ENCODE measurements around the gene FGFRL1. TPM values are rescaled to one million over a fixed set of nuclear protein-coding genes. Genes with fewer than 3 reads are reported as not detected.

The FGFRL1 gene
- total RNA-seq, 1 experiment from 2014 or later, result 26.1 TPM

DNA sequence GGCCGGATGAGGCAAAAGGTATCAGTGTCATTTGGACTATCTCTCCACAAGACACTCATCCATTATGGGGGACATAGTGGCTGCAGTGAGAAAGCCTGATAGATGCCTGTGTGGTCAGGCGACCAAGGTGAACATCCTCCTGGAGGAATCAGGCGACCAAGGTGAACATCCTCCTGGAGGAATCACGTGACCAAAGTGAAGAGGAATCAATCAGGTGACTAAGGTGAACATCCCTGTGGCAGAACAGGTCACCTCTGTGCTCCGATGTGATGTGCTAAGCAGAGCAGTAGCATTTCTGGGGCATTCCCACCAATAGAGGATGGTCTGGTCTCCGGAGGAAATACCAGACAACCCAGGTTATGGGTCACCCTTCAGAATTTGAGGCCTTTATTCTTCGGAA, 58.0 kb downstream of the FGFRL1 start:
- Histone ChIP-seq H2BK120ac (ENCODE audit: low read depth, low read length, poor library complexity, severe bottlenecking) (no peak overlapping the region), H3K14ac (ENCODE audit: insufficient read depth, low read length) (no peak overlapping the region), H3K4ac (ENCODE audit: low read depth, low read length) (no peak overlapping the region), H4K5ac (ENCODE audit: insufficient read length, low read depth, low read length) (no peak overlapping the region), H3K4me2 (ENCODE audit: insufficient read depth, insufficient read length, low read length) (no peak overlapping the region), H3K79me1 (ENCODE audit: insufficient read depth, low read depth, low read length, poor library complexity, severe bottlenecking) (no peaks in the 10 kb centered on the region), H3K9ac (ENCODE audit: extremely low read depth, insufficient read length, low read length) (no peak overlapping the region), H2BK5ac (ENCODE audit: insufficient read length, low read length) (no peak overlapping the region), H4K20me1 (ENCODE audit: control insufficient read depth, insufficient read depth, insufficient read length) (peaks cover 3% of the 10 kb centered on the region), H3K23ac (ENCODE audit: insufficient read length, low read depth, low read length) (no peak overlapping the region), H4K91ac (ENCODE audit: insufficient read length, low read depth, low read length) (no peak overlapping the region), H3K18ac (ENCODE audit: insufficient read length, low read depth, low read length) (no peak overlapping the region), H2AFZ (ENCODE audit: low read length) (no peak overlapping the region), H3K4me1 (ENCODE audit: insufficient read depth, low read length) (no peaks in the 10 kb centered on the region), H2AK5ac (ENCODE audit: insufficient read length, low read length) (no peak overlapping the region), H3K27ac (ENCODE audit: insufficient read length, low read depth, low read length) (no peak overlapping the region), H3K9me3 (ENCODE audit: control insufficient read depth, low read depth, low read length) (peaks cover 5% of the 10 kb centered on the region), H4K8ac (replicated peaks; ENCODE audit: insufficient read length, low read depth, low read length) (no peak overlapping the region), H3K27me3 (ENCODE audit: insufficient read depth, low read length) (no peaks in the 10 kb centered on the region), H2BK20ac (ENCODE audit: low read depth, low read length, poor library complexity, severe bottlenecking) (no peak overlapping the region), H3T11ph (ENCODE audit: low read length) (no peak overlapping the region), H2BK12ac (ENCODE audit: insufficient read length, low read depth, low read length) (no peak overlapping the region), H2BK15ac (ENCODE audit: low read depth, low read length) (no peak overlapping the region), H3K23me2 (ENCODE audit: insufficient read length, low read depth, low read length, poor library complexity, severe bottlenecking) (no peaks in the 10 kb centered on the region), H3K56ac (ENCODE audit: insufficient read length, low read depth, low read length) (no peak overlapping the region), H3K79me2 (ENCODE audit: insufficient read depth, low read length) (no peaks in the 10 kb centered on the region)
- Mint-ChIP-seq H3K4me1 (peaks cover 2% of the 10 kb centered on the region in 2 experiments; a peak in 3 of 4 replicates), H3K36me3 (ENCODE audit: insufficient read depth in 1 of 3, low read depth in 3 of 3) (no peaks in the 10 kb centered on the region; a peak in 2 of 7 replicates), H3K27ac (no peak overlapping the region), H3K9me3 (peaks cover 6 to 14% of the 10 kb centered on the region in 2 experiments; a peak in 4 of 5 replicates), H3K27me3 (ENCODE audit: low read depth) (peaks cover 65% of the 10 kb centered on the region), H3K4me3 (no peak overlapping the region)
- DNase-seq, result no peak
- WGBS (ENCODE audit: extremely low coverage, insufficient read length, low lambda C conversion rate), result no CpG with 5 or more reads among the region's 7 CpGs
- TF ChIP-seq, protein P1, sequence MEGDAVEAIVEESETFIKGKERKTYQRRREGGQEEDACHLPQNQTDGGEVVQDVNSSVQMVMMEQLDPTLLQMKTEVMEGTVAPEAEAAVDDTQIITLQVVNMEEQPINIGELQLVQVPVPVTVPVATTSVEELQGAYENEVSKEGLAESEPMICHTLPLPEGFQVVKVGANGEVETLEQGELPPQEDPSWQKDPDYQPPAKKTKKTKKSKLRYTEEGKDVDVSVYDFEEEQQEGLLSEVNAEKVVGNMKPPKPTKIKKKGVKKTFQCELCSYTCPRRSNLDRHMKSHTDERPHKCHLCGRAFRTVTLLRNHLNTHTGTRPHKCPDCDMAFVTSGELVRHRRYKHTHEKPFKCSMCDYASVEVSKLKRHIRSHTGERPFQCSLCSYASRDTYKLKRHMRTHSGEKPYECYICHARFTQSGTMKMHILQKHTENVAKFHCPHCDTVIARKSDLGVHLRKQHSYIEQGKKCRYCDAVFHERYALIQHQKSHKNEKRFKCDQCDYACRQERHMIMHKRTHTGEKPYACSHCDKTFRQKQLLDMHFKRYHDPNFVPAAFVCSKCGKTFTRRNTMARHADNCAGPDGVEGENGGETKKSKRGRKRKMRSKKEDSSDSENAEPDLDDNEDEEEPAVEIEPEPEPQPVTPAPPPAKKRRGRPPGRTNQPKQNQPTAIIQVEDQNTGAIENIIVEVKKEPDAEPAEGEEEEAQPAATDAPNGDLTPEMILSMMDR (conservative IDR thresholded peaks at IDR 0.05), result no peak

All from H9 (cell line).